A673 (cell line): ENCODE measurements around the gene CDADC1.

Experiments used
- CTCF ChIP-seq: fragments of 300-800, 200-600 bp; sonication (generic); conservative IDR thresholded peaks from 2 replicates; pipeline ENCODE4 v1.5.1; 2017; ENCODE audit warnings: low read depth, mild to moderate bottlenecking, antibody characterized with exemption, low read length, moderate library complexity, mixed read lengths
- EZH2 ChIP-seq: fragments of 200-600 bp; sonication (generic); IDR thresholded peaks from 2 replicates; pipeline ENCODE4 v1.6.1; 2017; ENCODE audit warnings: borderline replicate concordance, low read depth, mild to moderate bottlenecking, mixed read lengths, antibody characterized with exemption, low read length; ENCODE audit not compliant: poor library complexity, severe bottlenecking

- TF ChIP-seq CTCF (0 out of 2 replicates have a peak, but pooled peaks have one; percentile 31), EZH2 (no peak)
Observed at GRCh38 chr13:49220036-49220855, 27.5 kb upstream of the CDADC1 start, which contains the start of gene MLNR.
